Measurements from ENCODE around the gene DNAJB13.

- TF ChIP-seq CTCF (IDR thresholded peaks at IDR 0.05) = no peak
- no peak for TF ChIP-seq EZH2 (IDR thresholded peaks at IDR 0.05; ENCODE audit: borderline replicate concordance, insufficient read depth, low read depth, low read length, poor library complexity, severe bottlenecking)
These were observed 18.0 kb upstream of the DNAJB13 start for GRCh38 chr11:73932781-73933180.
